Uterus (tissue), 4 donors: ENCODE data around the gene LGALS7. TPM values are rescaled to one million over a fixed set of nuclear protein-coding genes. Genes with fewer than 3 reads are reported as not detected.
"Not testable (repeated sequence)": the region's sequence is repeated elsewhere in the genome, so short reads cannot be mapped to it uniquely, and the experiment has no call there.

Experiments used
- DNase-seq, 2 donors: peaks; one replicate each; pipeline ENCODE4 v3.0.0-alpha.2; 2019 to 2020
- H3K27ac ChIP-seq, 2 donors: fragments of 200-600 bp; sonication (generic); 1 replicate in 1 of 2; 2 replicates in 1 of 2; pipeline ENCODE4 v1.5.1; 2016 to 2018
- H3K27me3 ChIP-seq, 2 donors: fragments of 200-600 bp; sonication (generic); one replicate each; pipeline ENCODE4 v1.5.1; 2018 to 2019; ENCODE audit warnings: control low read depth in 1 of 2
- H3K36me3 ChIP-seq, 2 donors: fragments of 200-600 bp; sonication (generic); one replicate each; pipeline ENCODE4 v1.5.1; 2019; ENCODE audit warnings: control low read depth in 1 of 2
- H3K4me1 ChIP-seq, 2 donors: fragments of 200-600 bp; sonication (generic); one replicate each; pipeline ENCODE4 v1.5.1; 2018 to 2019; ENCODE audit warnings: control low read depth in 1 of 2
- H3K4me3 ChIP-seq, 2 donors: fragments of 200-600 bp; sonication (generic); 1 replicate in 1 of 2; 2 replicates in 1 of 2; pipeline ENCODE4 v1.5.1; 2018 to 2019; ENCODE audit warnings: mild to moderate bottlenecking in 1 of 2
- H3K9me3 ChIP-seq, 2 donors: fragments of 200-600 bp; sonication (generic); one replicate each; pipeline ENCODE4 v1.5.1; 2019; ENCODE audit warnings: control low read depth in 1 of 2
- POLR2A ChIP-seq, 2 donors: fragments of 450-650 bp; IDR thresholded peaks; one replicate each; pipeline ENCODE4 v1.6.1; 2016; ENCODE audit warnings: antibody characterized with exemption in 2 of 2, mild to moderate bottlenecking in 1 of 2, moderate library complexity in 1 of 2
- intact Hi-C: fragments of 100-400 bp; cut with DNase I; formaldehyde crosslinking; loops from one replicate; pipeline ENCODE4 v1.15.1; 2023; ENCODE audit warnings: low total_unique reads
- total RNA-seq, 4 donors: library from RNA; depleted of rRNA in 3 of 4; stranded (reverse); fragments of >200 nt in 3 of 4; gene quantifications; one replicate each; pipeline versions ENCODE4 v1.1.0 to v1.2.4, GENCODE V29; 2014 to 2023
- TF ChIP-seq, protein P1 (sequence below), 4 experiments: fragments of 200-600 bp in 2 of 4; fragments of 450-650 bp in 2 of 4; sonication (generic) in 2 of 4; IDR thresholded peaks; one replicate each; pipeline ENCODE4 v1.5.1; 2016 to 2019; ENCODE audit warnings: antibody characterized with exemption in 4 of 4, mild to moderate bottlenecking in 2 of 4, moderate library complexity in 1 of 4
- donor health status: DM: yes; HTN: yes; CAD: no.

Gene LGALS7
- 1 to 10 TPM in 1 of 4 donors, not detected in 3; 2.6 TPM for total RNA-seq

GRCh38 chr19:38773469-38774177, at the start of gene LGALS7:
TSS of gene LGALS7 (minus strand) at chr19:38773517. CDS start at chr19:38773492, 25 bp downstream.
- DNase-seq: no peak
- intact Hi-C loops: no loop called here
- H3K4me3 ChIP-seq: no peak within 1 kb of the TSS
- H3K27ac ChIP-seq: no peak within 1 kb of the TSS
- H3K27me3 ChIP-seq: no peaks in the 10 kb centered on the region
- H3K4me1 ChIP-seq: no peaks in the 10 kb centered on the region
- TF ChIP-seq, protein P1, sequence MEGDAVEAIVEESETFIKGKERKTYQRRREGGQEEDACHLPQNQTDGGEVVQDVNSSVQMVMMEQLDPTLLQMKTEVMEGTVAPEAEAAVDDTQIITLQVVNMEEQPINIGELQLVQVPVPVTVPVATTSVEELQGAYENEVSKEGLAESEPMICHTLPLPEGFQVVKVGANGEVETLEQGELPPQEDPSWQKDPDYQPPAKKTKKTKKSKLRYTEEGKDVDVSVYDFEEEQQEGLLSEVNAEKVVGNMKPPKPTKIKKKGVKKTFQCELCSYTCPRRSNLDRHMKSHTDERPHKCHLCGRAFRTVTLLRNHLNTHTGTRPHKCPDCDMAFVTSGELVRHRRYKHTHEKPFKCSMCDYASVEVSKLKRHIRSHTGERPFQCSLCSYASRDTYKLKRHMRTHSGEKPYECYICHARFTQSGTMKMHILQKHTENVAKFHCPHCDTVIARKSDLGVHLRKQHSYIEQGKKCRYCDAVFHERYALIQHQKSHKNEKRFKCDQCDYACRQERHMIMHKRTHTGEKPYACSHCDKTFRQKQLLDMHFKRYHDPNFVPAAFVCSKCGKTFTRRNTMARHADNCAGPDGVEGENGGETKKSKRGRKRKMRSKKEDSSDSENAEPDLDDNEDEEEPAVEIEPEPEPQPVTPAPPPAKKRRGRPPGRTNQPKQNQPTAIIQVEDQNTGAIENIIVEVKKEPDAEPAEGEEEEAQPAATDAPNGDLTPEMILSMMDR (IDR thresholded peaks at IDR 0.05): no peak
- no peak for TF ChIP-seq POLR2A (IDR thresholded peaks at IDR 0.05)
- H3K36me3 ChIP-seq: no peaks in the 10 kb centered on the region
- no peaks in the 10 kb centered on the region for H3K9me3 ChIP-seq

GRCh38 chr19:38821230-38821825, 48.0 kb upstream of the LGALS7 start:
- H3K4me1 ChIP-seq, H3K36me3 ChIP-seq, H3K9me3 ChIP-seq, DNase-seq, H3K4me3 ChIP-seq, intact Hi-C loops, H3K27me3 ChIP-seq, H3K27ac ChIP-seq: not testable (repeated sequence)

- no peaks in the 10 kb centered on the region for H3K4me1 ChIP-seq
- no peak for TF ChIP-seq POLR2A (IDR thresholded peaks at IDR 0.05)
- TF ChIP-seq, protein P1 (IDR thresholded peaks at IDR 0.05): no peak
- DNase-seq: no peak
- no peak overlapping the region for H3K4me3 ChIP-seq
- no peaks in the 10 kb centered on the region for H3K36me3 ChIP-seq
- no peaks in the 10 kb centered on the region for H3K27me3 ChIP-seq
- intact Hi-C loops: no loop called here
- no peak overlapping the region for H3K27ac ChIP-seq
- H3K9me3 ChIP-seq: no peaks in the 10 kb centered on the region
Observed at GRCh38 chr19:38819231-38819920, 46.1 kb upstream of the LGALS7 start.

DNA sequence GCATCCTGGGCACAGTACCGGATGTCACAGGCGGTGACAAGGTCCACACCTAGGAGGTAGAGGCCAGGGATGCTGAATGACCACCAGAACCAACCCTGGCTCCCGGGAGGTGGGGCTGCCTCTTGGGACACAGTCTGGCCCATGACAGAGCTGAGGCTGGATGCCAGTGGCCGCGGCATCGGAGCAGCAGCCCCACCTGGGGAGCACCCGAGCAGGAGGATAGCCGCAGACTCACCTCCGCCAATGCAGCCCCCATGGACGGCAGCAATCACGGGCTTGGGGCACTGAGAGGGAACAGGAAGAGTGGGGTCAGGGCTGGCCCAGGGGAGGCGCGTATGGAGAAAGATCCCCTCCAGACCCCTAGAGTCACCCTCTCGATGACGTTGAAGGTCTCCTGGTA, 43.8 kb upstream of the LGALS7 start:
- Histone ChIP-seq H3K4me1 (no peaks in the 10 kb centered on the region), H3K27me3 (no peaks in the 10 kb centered on the region), H3K36me3 (no peaks in the 10 kb centered on the region), H3K4me3 (no peak overlapping the region), H3K9me3 (no peaks in the 10 kb centered on the region), H3K27ac (no peak overlapping the region)
- no peak for DNase-seq
- TF ChIP-seq POLR2A (IDR thresholded peaks at IDR 0.05): no peak
- TF ChIP-seq, protein P1 (IDR thresholded peaks at IDR 0.05): no peak
- intact Hi-C loops: no loop called here

GRCh38 chr19:38816131-38816750, 42.9 kb upstream of the LGALS7 start:
- Histone ChIP-seq H3K4me3 (no peak overlapping the region), H3K27ac (no peak overlapping the region), H3K27me3 (no peaks in the 10 kb centered on the region), H3K36me3 (no peaks in the 10 kb centered on the region), H3K9me3 (no peaks in the 10 kb centered on the region), H3K4me1 (no peaks in the 10 kb centered on the region)
- DNase-seq: no peak
- intact Hi-C loops: no loop called here
- TF ChIP-seq, protein P1 (IDR thresholded peaks at IDR 0.05): no peak
- TF ChIP-seq POLR2A (IDR thresholded peaks at IDR 0.05): no peak
